ENCODE results near the gene PRDM11. TPM values are rescaled to one million over a fixed set of nuclear protein-coding genes. Genes with fewer than 3 reads are reported as not detected.

The PRDM11 gene
- total RNA-seq, 2 experiments from 2014 or later: 4.5 to 8.4 TPM

DNA sequence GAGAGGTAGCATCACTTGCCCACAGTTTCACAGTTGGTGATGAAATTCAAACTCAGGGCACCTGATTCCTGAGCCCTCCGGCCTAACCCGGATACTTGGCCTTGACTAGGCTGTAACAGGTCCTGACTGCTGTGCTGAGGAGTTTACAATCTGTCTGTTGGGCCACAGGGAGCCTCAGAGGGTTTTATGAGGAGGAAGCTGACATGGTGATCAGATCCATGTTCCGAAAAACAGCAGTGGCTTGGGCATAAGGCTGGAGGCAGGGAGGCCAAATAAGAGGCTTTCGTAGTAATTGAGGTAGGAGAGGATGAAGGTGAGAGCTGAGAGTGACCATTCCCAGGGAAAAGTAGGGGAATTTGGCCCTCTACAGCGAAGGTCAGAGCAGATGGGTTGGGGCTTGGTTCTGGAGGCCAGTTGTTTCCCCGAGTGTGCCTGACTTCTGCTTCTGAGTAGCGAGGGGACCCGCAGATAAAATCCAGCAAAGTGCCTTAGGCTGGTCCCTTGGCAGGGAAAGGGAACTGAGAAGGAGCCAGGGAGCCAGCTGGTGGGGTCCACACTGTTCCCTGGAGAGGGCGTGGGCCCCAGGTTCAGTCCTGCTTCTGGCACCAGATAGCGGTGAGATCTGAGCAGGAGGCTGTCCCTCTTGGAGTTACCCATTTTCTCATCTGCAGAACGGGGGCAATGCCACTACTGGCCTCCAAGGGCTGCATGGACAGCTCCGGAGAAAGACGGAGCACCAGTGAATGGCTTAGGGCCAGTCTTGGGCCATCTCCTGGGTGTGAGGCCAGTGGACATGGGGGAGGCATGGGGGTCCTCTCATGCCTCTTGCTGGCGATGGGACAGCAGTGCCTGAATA lies 6.5 kb downstream of the PRDM11 start:
- no peak overlapping the region for H3K4me3 ChIP-seq (ENCODE audit: low read depth, low read length, poor library complexity, severe bottlenecking)
- no peaks in the 10 kb centered on the region; the same call in 1 of the 2 replicates for H3K79me2 ChIP-seq (ENCODE audit: insufficient read depth, low read depth, low read length)
- no peak for DNase-seq (ENCODE audit: low spot score)
- no peaks in the 10 kb centered on the region for H3K36me3 ChIP-seq (ENCODE audit: insufficient read depth, low read length)
- no peak overlapping the region for H3K27ac ChIP-seq (ENCODE audit: low read depth, low read length, poor library complexity, severe bottlenecking)
- intact Hi-C loops (cut with micrococcal nuclease; ENCODE audit: unreplicated experiment): no loop called here
- no peaks in the 10 kb centered on the region for H4K20me1 ChIP-seq (ENCODE audit: insufficient read depth, low read length)
- CTCF ChIA-PET (ENCODE audit: unreplicated experiment): no interaction called here
- POLR2A ChIA-PET: no interaction called here
- no peaks in the 10 kb centered on the region for H3K9me3 ChIP-seq (ENCODE audit: low read length)
- H3K9me2 ChIP-seq (ENCODE audit: insufficient read depth, low read length): no peaks in the 10 kb centered on the region
- peaks cover 4% of the 10 kb centered on the region for H3K4me1 ChIP-seq (ENCODE audit: insufficient read depth, low read length, poor library complexity, severe bottlenecking)
- H2AFZ ChIP-seq (ENCODE audit: low read length): no peak overlapping the region
- TF ChIP-seq EZH2phosphoT487 (IDR thresholded peaks at IDR 0.05; ENCODE audit: borderline replicate concordance, low read depth, low read length): no peak
- TF ChIP-seq, protein P1, sequence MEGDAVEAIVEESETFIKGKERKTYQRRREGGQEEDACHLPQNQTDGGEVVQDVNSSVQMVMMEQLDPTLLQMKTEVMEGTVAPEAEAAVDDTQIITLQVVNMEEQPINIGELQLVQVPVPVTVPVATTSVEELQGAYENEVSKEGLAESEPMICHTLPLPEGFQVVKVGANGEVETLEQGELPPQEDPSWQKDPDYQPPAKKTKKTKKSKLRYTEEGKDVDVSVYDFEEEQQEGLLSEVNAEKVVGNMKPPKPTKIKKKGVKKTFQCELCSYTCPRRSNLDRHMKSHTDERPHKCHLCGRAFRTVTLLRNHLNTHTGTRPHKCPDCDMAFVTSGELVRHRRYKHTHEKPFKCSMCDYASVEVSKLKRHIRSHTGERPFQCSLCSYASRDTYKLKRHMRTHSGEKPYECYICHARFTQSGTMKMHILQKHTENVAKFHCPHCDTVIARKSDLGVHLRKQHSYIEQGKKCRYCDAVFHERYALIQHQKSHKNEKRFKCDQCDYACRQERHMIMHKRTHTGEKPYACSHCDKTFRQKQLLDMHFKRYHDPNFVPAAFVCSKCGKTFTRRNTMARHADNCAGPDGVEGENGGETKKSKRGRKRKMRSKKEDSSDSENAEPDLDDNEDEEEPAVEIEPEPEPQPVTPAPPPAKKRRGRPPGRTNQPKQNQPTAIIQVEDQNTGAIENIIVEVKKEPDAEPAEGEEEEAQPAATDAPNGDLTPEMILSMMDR (conservative IDR thresholded peaks at IDR 0.05; ENCODE audit: low read length): no peak
- H3K4me2 ChIP-seq (ENCODE audit: low read length): no peak overlapping the region
- BruUV-seq (replicated peaks): no TSS peak

- CTCF ChIA-PET (ENCODE audit: unreplicated experiment): no interaction called here
- Histone ChIP-seq H2AFZ (ENCODE audit: low read length) (no peak overlapping the region), H3K9me2 (ENCODE audit: insufficient read depth, low read length) (no peaks in the 10 kb centered on the region), H3K9me3 (ENCODE audit: low read length) (no peaks in the 10 kb centered on the region), H3K4me2 (ENCODE audit: low read length) (no peak overlapping the region), H3K79me2 (ENCODE audit: insufficient read depth, low read depth, low read length) (no peaks in the 10 kb centered on the region), H3K36me3 (ENCODE audit: insufficient read depth, low read length) (no peaks in the 10 kb centered on the region), H3K4me1 (ENCODE audit: insufficient read depth, low read length, poor library complexity, severe bottlenecking) (no peaks in the 10 kb centered on the region), H3K27ac (ENCODE audit: low read depth, low read length, poor library complexity, severe bottlenecking) (no peak overlapping the region), H4K20me1 (ENCODE audit: insufficient read depth, low read length) (no peaks in the 10 kb centered on the region; the same call in 1 of the 2 replicates), H3K4me3 (ENCODE audit: low read depth, low read length, poor library complexity, severe bottlenecking) (no peak overlapping the region)
- DNase-seq (ENCODE audit: low spot score): no peak
- no TSS peak for BruUV-seq (replicated peaks)
- intact Hi-C loops (cut with micrococcal nuclease; ENCODE audit: unreplicated experiment): no loop called here
- POLR2A ChIA-PET: interaction anchor here (0.8 kb wide), 1 partner anchor 1124 kb away, joined by 3 read pairs; no protein-coding TSS in a partner anchor
- TF ChIP-seq, protein P1 (conservative IDR thresholded peaks at IDR 0.05; ENCODE audit: low read length): no peak
- no peak for TF ChIP-seq EZH2phosphoT487 (IDR thresholded peaks at IDR 0.05; ENCODE audit: borderline replicate concordance, low read depth, low read length)
These were observed 7.8 kb downstream of the PRDM11 start for GRCh38 chr11:45154276-45154675.

DNA sequence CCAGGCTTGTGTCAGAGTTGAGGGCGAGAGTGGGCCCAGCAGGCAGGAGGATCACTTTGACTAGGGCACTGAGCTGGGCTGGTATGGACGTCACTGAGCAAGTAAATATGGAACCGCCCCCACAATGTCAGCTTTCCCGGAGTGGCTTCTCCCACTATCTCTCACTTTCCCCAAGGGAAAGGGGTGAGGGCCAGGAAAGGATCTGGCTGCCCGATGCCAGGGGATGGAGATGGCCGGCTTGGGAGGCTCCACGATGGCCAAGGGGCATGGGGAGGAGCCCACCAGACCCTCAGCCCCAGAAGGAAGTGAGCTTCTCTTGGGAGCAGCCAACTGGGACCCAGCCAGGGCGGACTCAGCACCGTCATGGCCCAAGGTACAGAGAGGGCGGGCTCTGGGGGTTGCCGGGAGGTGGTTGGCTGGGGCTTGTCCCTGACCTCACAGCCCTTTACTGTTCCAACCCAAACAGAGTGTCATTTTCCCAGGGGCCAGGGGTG lies 8.7 kb downstream of the PRDM11 start:
- Histone ChIP-seq H3K4me3 (ENCODE audit: low read depth, low read length, poor library complexity, severe bottlenecking) (no peak overlapping the region), H3K4me2 (ENCODE audit: low read length) (no peak overlapping the region), H2AFZ (ENCODE audit: low read length) (no peak overlapping the region), H4K20me1 (ENCODE audit: insufficient read depth, low read length) (no peaks in the 10 kb centered on the region; the same call in 1 of the 2 replicates), H3K36me3 (ENCODE audit: insufficient read depth, low read length) (no peaks in the 10 kb centered on the region), H3K27ac (ENCODE audit: low read depth, low read length, poor library complexity, severe bottlenecking) (no peak overlapping the region), H3K9me3 (ENCODE audit: low read length) (no peaks in the 10 kb centered on the region), H3K4me1 (ENCODE audit: insufficient read depth, low read length, poor library complexity, severe bottlenecking) (no peaks in the 10 kb centered on the region), H3K9me2 (ENCODE audit: insufficient read depth, low read length) (no peaks in the 10 kb centered on the region), H3K79me2 (ENCODE audit: insufficient read depth, low read depth, low read length) (no peaks in the 10 kb centered on the region)
- intact Hi-C loops (cut with micrococcal nuclease; ENCODE audit: unreplicated experiment): no loop called here
- ChIA-PET CTCF (ENCODE audit: unreplicated experiment) (no interaction called here), POLR2A (no interaction called here)
- BruUV-seq (replicated peaks): no TSS peak
- no peak for DNase-seq (ENCODE audit: low spot score)
- TF ChIP-seq, protein P1 (conservative IDR thresholded peaks at IDR 0.05; ENCODE audit: low read length): no peak
- no peak for TF ChIP-seq EZH2phosphoT487 (IDR thresholded peaks at IDR 0.05; ENCODE audit: borderline replicate concordance, low read depth, low read length)

Measured in OCI-LY7 (cell line).